NB4 (cell line): ENCODE data around the gene SERPINE2.

Experiments used
- CTCF ChIP-seq: IDR thresholded peaks from one replicate; pipeline ENCODE4 v1.5.1; 2012; ENCODE audit warnings: low read depth, low read length
- MAX ChIP-seq: IDR thresholded peaks from 2 replicates; pipeline ENCODE4 v1.6.1; 2011; ENCODE audit warnings: low read depth, low read length
- MYC ChIP-seq: IDR thresholded peaks from 2 replicates; pipeline ENCODE4 v1.6.1; 2011; ENCODE audit warnings: low read depth, low read length
- POLR2A ChIP-seq: IDR thresholded peaks from 2 replicates; pipeline ENCODE4 v1.6.1; 2011; ENCODE audit warnings: mild to moderate bottlenecking; ENCODE audit not compliant: insufficient read length; ENCODE audit errors: extremely low read depth

GRCh38 chr2:224004105-224004695 is 34.9 kb downstream of the SERPINE2 start:
- no peak for TF ChIP-seq MAX
- no peak for TF ChIP-seq CTCF
- no peak for TF ChIP-seq POLR2A
- no peak for TF ChIP-seq MYC
